Stimulated activated CD4-positive, alpha-beta T cell treated with anti-CD3 and anti-CD28 coated beads, Interleukin-4, amount 100 ng/mL, for 1 hour (primary cell): ENCODE data around the gene ANKRD40.
"Not testable (repeated sequence)": the region's sequence is repeated elsewhere in the genome, so short reads cannot be mapped to it uniquely, and the experiment has no call there.

Experiments
- DNase-seq: peaks from one replicate; pipeline ENCODE4 v3.0.0-alpha.2; 2020

ANKRD40 gene

DNA sequence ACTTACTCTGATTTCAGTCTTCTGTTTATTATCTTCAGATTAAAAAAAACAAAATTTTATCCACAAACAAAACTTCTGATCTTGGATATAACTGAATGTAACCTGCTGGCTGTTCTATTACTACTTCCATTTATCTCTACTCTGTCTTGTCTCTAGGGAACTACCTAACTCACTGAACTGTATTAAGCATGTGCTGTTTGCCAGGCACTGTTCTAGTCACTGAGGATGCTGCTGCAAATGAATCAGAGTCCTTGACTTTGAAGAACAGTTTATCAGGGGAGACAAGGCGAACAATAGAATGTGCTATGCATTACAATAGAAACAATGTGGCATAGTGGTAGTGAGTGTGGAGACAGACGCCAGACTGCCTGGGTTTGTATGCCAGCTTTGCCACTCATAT is 2.3 kb upstream of the ANKRD40 start:
- DNase-seq = no peak

DNA sequence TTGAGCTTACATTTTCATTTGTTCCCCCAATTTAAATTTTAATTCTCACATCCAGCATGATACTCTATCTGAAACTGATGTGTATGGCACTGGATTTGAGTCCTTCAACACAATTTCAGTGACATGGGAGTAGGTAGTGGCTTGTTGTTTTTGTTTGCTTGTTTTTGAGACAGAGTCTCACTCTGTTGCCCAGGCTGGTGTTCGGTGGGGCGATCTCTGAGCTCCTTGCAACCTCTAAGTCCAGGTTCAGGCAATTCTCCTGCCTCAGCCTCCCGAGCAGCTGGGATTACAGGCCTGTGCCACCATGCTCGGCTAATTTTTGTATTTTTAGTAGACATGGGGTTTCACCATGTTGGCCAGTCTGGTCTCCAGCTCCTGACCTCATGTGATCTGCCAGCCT is 1.3 kb upstream of the ANKRD40 start:
- not testable (repeated sequence) for DNase-seq

DNA sequence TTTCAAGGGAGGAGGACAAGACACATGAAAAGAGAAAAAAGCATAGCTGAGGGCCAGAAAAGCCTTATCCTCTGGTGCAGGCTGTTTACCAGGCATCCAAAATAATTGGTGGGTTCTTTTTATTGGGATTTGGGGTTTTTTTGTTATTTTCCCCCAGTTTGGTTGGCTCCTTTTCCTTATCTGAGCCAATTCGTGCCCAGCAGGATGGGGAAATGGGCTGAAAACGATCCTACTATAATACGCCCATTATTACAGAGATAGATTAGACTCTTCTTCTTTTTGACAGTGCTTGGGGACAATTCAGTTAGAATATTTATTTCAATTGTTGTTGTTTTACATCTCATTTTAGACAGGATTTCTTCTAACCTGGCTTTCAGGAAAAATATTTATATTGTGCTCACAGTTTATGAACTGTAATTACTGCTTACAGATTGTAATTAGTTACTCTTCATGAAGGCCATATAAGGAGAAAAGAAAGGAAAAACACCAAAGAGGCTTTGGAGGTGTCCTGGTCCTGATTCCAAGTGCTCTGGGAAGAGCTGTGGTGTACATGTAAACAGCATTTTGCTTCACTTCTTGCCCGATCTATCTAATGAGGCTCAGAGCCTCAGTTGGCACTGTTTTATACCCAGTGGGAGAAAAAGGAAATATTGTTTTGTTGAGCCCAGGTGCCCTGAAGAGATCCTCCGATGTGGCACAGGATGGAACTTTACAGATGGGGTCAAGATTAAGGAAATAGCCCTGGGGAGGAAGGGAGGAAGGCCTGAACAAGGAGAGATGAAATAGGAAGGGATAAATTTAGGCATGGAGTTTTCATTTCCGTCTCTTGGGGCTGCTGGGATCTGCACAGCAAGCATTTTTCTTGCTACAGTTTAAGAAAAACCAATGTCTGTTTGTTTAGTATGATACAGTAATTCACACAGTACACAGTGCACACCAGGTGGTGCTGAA is 611 bp upstream of the ANKRD40 start:
- no peak for DNase-seq

DNA sequence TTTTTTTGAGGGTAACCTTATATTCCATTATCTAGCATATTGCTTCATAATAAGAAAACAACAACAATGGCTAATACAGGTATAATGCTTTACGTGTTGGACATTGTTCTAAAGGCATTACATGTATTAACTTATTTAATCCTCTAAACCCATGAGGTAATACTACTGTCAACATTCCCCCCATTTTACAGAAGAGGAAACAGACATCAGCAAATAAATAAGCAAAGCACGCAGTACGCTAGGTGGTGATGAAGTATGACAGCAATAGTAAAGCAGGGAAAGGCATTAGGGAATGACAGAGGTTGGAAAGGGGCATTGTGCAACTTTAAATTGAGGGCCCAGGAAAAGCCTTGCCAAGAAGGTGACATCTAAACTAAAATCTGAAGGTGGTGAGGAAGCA is 4.6 kb downstream of the ANKRD40 start:
- DNase-seq = no peak

DNA sequence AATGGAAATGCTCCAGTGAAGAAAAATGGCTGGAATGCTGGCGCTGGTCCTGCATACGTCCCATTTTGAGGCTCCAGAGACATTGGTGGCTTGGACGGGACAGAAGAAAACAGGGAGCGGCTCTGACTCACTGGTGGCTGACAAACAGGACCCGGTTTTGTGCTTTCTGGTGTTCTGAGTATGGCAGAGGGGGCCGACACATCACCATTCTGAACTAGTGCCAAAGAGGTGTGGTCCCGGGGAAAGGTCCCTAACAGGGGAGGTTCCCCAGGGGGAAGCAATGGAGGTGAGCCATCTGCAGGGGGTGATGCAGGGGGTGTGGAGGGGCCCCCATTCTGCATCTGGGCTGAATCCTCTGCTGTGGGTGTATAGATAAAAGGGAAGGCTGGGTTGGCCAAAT is 8.3 kb downstream of the ANKRD40 start:
- no peak for DNase-seq

DNA sequence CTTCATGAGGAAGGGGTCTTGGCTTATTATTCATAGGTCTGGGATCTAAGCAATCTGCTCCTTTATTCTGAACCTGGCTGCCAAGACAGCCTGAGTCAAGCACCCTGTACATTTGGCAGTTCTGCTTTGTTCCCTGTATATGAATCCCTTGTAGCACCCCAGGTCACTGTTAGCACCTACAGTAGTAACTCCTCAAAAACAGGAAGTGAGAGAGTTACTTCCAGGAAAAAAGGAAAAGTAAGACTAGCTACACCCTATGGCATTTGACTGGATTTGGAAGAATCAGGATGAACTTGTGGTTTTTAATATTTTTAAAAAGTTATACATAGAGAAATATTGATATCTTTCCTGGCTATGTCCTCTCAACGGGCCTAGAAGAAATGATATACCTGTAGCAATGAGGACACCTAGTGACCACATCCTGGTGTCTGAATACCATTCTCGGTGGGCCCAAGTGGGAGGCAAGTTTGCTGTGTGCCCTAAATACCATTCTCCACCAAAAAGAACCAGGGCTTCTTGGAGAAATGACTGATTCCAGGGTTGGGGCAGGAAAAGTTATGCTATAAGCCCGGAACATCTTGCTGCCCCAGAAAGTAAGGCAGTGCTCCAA is 9.9 kb downstream of the ANKRD40 start:
- no peak for DNase-seq

DNA sequence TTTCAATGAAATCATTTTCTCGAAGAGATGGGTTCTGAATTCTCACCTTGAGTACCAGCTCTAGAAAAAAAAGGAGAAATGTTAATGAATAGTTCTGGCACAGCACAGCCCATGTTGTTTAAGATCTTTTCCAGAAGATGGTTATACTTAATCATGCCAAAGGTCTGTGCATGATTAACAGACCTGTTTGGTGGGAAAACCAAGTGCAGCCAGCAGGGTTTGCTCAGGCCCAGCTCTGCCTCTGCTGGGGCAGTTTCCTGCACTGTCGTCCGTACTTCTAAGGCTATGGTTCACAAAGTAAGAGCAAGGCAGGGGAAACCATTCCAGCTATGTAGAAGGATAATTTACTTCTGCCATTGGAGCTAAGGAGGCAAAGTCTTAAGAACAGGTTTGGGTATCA is 10.7 kb downstream of the ANKRD40 start:
- no peak for DNase-seq

DNA sequence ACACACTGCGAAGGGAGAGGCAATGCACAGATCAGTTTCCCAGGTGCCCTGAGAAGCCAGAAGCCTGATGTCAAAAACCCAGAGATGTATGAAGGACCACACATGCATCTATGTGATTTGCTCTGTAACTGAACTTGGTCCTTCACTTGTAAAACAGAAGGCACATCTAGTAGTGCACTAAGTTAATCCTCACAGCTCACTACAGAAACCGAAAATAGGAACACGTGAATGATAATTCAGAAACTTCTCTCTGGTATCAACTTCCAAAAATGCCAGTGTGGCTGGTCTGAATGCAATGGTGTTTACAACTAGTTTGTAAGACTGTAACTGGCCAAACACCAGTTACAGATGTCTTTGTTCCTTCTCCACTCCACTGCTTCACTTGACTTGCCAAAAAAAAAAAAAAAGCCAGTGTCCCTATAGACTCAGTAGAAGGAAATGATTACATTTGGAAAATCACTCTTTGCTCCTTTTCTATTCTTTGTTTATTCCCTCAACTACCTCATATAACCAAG is 11.3 kb downstream of the ANKRD40 start:
- no peak for DNase-seq

DNA sequence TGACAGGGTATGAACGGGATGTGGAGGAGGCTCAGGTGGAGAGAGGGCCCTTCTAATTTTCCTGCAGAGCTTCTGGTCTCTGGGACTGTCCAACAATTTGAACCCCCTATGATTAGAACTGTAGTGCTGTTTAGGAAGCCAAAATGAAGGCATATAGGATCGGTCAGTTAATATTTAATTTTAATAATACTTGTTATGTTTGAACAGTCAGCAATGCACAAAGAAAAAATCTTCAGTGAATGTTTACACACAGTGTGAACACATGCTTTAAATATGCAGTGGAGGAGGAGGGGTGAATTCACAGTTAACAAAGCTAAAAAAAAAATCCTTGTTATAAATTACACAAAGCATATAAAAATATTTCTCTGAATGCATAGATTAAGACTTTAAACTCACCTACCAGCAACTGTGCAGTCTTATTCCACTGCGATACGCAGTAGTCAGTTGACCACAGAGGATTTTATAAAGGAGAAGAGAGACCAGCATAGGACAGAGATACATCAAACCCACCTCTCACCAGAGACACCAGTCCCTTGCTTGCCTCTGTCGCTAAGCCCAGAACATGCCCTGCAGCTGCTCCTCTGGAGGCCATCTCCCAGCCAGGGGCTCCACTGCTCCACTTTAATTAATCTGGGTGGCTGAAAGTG is 14.6 kb downstream of the ANKRD40 start:
- no peak for DNase-seq

DNA sequence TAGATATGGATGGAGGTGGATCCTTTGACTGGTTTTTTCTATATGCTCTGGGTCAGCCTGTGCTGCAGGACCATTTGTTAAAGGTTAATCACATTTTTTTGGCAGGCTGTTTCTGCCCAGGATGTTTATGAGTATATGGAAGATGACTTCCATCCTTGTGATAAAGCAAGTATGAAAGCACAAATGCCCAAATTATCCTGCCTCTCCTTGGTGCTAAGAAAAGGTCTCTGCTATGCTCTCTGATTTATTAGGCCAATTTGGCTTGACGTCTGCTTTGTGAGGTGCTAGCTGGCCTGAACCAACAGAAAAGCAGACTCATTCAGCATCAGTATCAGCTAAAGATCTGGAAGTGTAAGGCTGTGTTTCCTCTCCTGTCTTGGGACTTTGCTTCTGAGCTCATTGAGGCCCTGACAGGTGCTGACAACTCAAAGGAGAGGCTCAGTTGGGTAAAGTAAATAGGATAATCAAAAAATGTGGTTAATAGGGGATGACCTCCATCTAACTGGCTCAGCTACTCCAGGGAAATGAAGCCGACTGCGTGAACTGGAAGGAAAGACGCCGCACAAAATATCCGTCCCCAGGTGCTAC is 15.2 kb downstream of the ANKRD40 start:
- DNase-seq = no peak

DNA sequence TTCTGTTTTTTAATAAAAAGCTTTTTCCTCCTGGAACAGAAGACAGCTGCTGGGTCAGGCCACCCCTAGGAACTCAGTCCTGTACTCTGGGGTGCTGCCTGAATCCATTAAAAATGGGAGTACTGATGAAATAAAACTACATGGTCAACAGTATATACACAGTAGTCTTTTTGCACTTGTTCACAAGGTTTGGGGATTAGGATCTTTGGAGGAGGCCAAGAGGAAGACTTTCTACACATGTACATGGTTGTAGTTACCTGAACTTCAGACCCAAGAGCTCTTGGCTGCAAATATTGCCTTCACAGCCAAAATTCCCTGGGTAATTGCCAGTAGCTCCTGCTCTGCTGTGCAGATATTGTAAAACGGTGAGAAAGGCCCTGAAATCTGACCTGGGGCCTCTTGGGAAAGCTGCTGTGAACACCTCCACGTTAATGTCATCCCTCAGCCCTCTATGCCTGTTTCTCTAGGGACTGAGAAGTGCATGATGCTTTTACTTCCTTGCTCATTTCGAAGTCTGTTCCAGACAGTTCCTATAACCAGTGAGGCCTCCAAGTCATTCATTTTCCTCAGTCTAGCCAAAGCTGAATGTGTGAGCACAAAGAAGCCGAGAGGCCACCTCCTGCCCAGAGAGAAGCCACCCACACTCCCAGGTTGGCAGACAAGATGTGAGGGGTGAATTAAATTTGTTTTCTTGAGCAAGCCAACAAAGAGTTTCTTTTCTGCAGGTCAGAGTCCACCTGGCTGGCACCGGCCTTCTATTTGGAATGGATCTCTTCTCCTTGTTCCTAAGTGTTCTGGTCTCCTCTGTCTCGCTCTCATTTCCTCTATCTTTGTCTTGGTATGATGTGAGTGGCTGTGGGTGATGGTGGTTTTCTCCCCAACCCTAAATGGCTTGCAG is 15.9 kb downstream of the ANKRD40 start:
- no peak for DNase-seq

DNA sequence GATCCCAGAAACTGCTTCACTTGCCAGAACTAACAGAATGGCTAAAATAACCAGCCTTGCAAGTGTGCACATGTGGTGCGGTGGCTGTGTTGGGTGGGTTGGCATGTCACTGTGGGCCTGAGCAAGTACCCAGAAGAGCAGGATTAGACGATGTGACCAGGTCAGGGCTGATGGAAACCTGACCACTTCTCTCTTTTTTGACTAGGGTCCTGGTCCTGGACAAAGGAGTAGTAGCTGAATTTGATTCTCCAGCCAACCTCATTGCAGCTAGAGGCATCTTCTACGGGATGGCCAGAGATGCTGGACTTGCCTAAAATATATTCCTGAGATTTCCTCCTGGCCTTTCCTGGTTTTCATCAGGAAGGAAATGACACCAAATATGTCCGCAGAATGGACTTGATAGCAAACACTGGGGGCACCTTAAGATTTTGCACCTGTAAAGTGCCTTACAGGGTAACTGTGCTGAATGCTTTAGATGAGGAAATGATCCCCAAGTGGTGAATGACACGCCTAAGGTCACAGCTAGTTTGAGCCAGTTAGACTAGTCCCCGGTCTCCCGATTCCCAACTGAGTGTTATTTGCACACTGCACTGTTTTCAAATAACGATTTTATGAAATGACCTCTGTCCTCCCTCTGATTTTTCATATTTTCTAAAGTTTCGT is 16.7 kb downstream of the ANKRD40 start:
- DNase-seq = no peak

DNA sequence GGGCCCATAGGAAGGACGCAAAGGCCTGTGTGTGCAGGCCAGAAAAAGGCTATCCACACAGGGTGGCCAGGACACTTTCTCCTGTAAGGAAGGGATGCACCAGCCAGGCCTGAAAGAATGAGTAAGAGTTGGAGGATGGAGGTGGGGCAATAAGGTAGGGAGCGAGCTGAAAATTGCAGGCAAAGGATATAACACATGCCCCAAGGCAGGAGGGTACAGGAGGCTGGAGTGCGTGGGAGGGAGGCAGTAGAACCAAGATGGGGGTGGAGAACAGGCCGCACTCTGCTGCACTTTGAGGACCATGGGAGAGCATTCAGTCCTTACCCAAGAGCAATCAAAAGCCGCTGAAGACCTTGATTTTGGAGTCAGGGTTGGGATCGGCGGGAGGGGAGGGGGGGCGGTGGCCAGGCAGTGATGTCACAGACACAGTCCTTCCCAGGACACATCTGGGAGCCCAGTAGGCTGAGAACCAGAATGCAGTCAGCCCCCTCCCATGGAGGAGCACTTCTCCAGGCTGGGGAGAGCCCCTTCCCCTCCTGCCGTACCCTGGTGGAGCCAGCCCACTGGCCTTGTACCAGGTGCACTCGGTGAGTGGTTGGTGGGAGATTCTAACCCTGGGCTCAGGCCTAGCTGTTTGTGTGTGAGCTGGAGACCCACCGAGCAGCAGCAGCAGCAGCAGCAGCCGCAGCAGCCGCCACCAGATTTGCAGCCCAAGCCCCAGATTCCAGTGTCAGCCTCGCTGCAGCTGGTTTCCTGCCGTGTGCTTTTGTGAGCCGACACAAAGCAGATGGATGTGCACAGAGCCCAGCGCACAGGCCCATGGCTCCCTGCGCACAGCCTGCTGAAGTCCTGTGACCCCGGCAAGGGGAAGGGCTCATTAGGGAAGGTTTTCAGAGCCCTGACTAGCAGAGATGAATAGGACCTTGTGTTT is 17.5 kb downstream of the ANKRD40 start:
- no peak for DNase-seq

DNA sequence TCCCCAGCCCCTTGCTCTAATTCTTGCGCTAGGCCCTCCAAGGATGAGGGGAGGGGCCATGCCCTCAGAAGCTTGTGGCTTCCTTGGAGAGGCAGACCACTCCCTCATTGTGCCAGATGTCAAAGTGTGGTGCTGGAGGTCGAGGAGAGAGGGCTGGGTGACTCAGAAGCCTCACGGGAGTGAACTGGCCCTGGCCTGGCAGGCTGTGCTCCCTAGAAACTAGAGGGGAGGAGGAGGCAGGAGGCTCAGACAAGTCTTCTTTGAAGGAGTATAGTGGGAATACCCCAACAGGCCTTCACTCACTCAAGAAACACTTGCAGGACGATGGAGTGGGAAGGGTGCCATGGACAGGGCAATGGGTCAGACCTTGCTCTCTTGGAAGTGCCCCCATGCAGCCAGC is 18.5 kb downstream of the ANKRD40 start:
- no peak for DNase-seq

DNA sequence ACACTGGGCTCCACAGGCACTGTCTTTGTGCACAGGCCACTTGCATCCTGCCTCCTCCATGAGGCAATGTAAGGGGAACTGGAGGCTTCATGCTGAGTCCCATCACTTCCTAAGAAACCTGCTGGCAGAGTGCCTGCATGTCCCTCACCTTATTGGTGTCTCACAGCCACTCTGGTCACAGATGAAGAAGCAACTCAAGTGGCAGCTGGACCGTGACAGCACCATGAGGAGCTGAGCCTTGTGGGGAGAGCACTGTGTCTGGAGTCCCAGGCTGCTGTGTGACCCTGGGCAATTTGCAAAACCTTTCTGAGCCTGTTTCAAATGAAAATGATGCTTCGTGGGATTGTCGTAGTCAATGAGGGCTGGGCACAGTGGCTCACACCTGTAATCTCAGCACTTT is 19.5 kb downstream of the ANKRD40 start:
- no peak for DNase-seq

DNA sequence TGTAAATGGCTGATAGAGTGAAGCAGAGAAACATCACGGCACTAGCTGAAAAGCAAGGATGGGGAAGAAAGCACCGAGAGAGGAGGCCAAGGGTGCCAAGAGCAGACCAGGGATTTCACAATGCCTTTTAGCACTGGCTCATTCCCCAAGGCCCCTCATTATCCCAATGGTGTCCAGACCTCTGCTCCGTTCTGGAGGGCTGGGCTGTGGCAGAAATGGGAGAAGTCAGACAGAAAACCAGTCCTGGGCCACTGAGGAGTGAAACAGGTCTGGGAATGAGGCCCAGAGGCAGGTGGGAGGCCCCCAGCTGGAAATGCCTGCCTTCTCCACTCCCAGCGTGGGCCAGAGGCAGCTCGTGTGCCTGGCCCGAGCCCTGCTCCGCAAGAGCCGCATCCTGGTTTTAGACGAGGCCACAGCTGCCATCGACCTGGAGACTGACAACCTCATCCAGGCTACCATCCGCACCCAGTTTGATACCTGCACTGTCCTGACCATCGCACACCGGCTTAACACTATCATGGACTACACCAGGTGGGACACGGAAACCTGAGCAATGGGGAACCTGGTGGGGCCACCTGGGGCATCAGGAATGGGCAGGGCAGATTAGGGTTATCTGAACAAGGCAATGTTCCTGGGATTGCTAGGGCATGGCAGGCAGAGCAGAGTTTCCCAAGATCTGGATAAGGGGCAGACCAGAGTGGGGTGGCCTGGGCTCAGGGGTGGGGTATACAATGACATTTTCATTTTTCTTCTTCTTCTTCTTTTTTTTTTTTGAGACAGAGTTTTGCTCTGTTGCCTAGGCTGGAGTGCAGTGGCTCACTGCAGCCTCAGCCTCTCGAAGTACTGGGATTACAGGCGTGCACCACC is 20.3 kb downstream of the ANKRD40 start:
- no peak for DNase-seq

DNA sequence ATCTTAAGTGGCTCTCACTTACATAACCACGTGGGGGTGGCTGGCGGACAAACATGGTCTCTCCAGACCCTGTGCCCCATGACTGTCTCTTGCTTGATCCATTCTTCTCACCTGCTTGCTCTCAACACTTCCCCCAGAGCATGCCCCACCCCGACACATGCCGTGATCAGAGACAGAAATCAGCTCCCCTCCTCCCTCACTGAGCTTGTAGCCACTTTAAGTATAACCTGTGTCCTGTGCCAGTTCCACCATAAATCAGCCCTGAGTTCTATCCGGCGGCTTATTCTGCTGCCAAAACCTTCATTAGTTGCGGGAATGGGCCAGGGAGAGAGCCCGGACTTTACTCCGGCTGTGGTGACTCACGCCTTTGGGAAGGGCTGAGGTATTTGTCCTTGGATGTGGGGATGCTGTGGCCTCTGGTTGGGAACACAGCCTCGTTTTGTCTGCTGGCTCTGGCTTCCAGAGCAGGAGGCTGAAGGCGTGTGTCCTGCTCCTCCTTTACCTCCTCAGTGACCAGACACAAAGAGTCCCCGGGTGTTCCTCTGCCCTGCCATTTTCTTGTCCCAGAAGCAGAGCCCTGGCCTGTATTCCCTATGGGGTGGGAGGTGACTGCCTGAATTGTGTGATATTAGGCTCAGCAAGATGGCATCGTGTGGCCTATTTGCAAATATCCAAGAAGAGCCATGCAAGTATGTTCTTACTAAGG is 21.1 kb downstream of the ANKRD40 start:
- no peak for DNase-seq

DNA sequence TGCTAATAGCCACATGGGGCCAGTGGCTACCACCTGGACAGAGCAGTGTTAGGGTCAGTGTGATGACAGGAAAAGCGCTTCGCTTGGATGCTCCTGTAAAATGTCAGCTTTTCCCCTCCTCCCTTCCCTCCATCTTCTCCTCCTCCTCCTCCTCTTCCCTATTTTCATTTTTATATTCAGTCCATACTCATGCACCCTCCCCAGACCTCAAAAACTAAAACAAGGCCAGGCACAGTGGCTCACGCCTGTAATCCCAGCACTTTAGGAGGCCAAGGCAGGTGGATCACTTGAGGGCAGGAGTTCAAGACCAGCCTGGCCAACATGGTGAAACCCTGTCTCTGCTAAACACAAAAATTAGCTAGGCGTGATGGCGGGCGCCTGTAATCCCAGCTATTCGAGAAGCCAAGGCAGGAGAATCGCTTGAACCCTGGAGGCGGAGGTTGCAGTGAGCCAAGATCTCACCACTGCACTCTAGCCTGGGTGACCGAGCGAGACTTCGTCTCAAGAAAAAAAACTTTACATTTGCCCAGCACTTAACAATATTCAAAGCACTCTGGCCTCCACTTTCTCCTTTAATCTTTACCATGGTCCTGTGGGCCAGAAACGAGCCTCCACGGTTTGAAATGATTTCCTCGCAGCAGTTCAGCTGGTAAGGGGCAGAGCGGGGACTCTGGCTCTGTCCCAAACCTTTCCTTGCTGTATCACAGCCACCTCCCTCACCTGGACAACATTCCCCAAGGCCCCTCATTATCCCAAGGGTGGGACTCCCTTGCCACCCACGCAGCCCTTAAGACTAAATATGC is 21.8 kb downstream of the ANKRD40 start:
- DNase-seq = no peak
